HG03378 (cell line): ENCODE data around the gene GSG1L.

Experiments used
- ATAC-seq: cut with Tn5 transposase; IDR thresholded peaks from one replicate; pipeline ENCODE4 v1.9.1; 2021; ENCODE audit warnings: mild to moderate bottlenecking, moderate library complexity; ENCODE audit not compliant: unreplicated experiment

Gene GSG1L

DNA sequence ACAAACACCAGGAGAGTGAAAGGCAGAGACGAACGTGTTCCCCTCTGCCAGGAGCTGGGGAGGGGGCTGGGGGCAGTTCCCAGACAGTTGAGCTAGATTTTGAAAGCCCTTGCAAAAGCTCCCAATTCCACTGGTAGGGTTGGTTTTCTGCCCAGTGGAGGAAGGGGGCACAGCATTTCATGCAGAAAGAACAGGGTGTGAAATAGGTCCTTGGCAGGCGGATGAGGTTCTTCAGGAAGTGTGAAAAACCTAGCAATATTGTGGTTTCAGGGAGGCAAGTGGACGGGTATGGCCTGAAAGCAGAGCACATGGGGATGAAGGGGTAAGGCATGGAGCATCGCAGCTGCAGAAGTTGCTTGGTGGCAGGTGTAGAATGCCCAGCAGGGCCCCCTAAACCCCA is 265.3 kb downstream of the GSG1L start:
- no peak for ATAC-seq

DNA sequence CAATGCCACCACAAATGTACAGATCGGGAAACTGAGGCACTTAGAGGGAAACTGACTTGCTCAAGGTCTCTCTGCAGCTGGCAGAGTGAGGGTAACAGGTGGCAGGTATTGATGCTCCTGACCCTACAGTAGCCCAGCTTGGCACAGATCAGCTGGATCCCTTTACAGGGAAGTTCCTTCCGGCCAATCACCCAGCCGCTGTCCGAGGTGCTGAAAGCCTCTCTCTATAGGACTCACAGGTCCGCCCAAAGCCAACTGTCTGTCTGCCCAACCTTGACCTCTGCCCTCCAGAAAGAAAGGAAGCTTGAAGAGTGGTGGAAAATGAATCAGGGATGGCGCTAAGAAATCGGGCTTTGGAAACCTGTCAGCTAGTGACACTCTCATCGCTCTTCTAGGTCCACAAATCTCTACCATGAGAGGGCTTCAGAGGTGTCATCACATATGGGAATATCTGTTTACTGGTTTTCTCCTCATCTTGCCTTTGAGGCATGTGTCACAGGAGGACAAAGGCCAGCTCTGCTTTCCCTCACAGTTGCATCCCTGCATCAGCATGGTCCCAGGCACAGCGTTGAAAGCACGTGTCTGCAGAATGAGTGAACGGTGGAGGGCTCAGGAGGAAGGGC is 267.4 kb downstream of the GSG1L start:
- no peak for ATAC-seq

DNA sequence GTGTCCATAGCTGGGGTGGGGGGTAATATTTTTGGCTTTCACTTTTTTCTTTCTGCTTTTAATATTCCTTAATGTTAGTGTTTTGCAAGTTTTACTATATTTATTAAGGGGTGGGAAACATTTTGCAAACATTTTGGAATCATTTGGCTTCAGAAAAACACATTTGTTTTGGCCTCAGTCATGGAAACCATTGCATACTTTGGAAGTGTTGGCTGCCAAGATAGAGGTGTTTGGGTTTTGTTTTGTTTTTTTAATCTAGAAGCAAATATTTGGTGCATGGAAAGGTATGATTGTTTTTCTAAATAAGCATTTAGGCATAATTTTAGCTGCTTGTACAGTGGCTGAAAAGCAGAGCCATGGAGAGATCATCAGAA is 270.3 kb downstream of the GSG1L start:
- no peak for ATAC-seq

DNA sequence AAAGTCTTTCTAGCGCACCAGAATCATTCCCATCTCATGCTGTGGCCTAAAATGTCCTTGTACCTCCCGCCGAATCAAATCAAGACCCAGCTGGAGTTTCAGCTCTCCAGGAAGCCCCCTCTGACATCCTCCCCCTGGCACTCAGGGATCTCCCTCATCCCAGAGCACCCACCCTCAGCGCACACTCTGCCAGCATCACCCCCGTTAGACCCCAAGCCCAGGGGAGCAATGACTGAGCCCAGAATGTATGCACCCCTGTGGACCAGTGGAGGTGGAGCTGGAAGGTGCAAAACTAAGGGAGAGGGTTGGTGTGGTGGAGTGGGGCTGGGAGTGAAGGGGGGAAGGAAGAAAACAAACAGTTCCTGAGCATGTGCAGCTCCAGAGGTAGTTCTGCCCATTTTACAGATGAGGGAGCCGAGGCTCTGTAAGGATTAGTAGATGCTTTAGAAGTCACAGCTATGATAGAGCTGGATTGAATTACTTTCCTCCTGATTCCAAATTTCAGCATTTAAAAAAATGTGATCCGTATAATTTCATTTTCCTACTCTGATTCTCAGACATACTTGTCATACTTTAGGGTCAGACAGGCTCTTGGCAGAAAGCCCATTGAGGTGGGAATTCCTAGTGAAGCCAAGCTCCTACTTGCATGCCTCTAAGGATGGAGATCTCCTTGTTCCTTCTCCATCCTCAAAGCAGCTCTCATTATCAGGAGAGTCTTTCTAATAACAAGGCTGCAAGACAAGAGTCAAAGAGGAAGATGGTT is 270.8 kb downstream of the GSG1L start:
- no peak for ATAC-seq

- ATAC-seq, result no peak
Observed at GRCh38 chr16:27791404-27791719, 272.2 kb downstream of the GSG1L start.

DNA sequence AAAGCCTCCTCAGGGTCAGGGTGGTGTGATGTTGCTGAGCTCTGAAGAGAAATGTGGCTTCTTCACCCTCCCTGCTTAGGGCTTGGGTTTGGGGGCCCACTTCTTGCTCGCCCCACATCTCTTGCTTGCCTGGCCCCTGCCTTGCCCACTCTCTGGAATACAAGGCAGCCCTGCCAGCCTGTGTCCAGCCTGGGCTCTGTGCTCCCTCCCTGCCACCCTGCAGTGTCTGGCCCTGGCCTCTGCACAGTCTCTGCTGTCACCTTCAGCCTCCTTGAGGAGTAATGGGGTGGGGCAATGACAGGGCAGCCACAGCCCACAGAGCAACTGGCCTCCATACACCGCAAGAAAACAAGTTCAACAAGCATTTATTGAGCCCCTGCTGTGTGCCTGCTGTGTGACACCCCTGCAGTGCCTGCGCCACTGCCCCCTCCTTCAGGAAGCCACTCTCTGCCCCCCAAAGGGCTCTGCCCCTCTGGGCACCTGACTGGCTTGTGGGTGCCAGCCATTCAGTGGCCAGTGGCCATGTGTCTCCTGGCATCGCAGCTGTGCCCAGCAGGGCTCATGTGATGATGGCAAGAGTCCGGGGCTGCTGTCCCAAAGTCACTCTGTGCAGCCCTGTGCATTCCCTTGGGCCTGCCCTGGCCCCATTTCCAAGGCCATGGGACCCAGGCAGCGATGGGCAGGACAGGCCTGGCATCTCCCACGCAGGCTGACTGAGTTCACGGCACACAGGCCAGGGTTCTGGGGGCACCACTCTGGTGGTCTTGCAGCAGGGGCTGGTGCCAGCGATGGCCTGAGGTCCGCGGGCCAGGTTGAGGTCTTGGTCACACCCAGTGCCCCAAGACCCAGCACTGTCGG is 272.7 kb downstream of the GSG1L start:
- ATAC-seq, result no peak

DNA sequence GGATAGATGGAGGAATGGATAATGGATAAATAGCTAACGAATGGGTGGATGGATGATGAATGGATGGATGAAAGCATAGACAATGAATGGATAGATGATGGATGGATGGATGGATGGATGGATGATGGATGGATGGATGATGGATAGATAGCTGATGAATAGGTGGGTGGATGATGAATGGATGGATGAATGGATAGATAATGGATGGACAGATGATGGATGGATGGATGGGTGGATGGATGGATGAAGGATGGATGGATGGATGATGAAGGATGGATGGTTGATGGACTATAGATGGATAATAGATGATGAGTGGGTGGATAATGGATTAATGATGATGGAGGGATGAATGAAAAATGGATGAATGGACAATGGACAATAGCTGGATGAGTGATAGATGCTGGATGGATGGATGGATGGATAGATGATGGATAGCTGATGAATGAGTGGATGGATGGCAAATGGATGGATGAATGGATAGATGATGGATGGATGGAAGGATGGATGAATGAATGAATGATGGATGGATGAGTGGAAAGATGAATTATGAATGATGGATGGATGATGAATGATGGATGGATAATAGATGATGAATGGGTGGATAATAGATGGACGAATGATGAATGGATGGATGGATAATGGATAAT is 273.8 kb downstream of the GSG1L start:
- no peak for ATAC-seq

DNA sequence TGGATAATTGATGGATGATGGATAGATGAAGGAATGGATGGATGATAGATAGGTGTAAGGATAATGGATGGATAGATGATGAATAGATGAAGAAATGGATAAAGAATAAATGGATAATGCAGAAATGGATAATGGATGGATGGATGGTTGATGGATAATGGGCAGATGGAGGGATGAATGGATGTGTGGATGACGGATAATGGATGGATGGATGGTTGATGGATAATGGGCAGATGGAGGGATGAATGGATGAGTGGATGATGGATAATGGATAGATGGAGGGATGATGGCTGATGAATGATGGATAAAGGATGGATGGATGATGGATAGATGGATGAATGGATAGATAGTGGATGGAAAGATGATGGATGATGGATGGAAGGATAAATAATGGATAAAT is 274.4 kb downstream of the GSG1L start:
- no peak for ATAC-seq

DNA sequence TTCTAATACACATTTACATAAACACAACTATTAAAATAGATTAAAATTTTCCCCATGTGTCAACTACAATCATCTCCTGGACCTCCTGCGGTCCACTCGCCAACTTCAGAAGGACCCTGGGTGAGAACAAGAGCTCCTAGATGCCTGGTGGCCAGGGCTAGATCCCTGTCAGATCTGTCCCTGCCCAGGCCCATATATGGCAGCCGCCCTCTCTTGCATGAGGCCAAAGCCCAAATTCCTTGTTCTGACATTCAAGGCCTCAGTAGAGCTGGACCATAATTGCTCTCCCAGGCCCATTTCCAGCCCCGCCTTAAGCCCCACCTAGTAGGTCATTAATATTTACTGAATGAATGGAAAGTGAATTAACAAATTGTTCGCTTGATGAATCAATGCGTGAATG is 275.8 kb downstream of the GSG1L start:
- ATAC-seq, result no peak

DNA sequence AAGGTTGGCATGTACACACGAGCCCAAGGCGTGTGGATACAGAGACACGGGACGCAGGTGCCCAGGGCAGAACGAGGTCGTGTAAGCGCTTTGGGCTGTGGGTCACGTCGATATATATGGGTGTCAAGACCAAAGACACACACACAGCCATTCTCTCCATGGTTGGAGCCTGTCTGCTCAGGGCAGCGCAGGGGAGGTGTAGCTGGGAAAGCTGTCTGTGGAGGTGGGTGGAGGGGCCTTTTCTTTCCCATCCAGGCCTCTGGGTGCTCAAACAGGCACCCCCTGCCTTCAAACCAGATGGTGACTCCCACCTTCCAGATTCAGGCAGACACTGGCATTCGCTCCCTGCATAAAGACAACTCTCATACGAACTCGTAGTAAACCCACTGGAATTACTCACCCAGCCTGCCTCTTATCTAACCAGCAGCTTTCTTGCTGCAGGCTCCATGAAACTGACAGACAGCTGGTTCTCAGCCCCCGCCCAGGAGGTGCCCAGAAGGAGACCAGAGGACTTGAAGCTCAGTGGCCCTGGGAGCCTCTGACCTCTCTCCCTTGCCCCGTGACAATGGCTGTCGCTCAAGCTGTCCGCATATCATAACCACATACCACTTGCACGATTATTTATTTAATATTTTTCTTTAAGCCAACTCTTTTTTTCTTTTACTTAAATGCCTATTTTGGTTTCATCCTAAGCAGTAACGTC is 276.4 kb downstream of the GSG1L start:
- ATAC-seq, result no peak

- ATAC-seq, result no peak
Observed at GRCh38 chr16:27786221-27786922, 277.1 kb downstream of the GSG1L start.

GRCh38 chr16:27785307-27785678 is 278.2 kb downstream of the GSG1L start:
- ATAC-seq, result no peak

DNA sequence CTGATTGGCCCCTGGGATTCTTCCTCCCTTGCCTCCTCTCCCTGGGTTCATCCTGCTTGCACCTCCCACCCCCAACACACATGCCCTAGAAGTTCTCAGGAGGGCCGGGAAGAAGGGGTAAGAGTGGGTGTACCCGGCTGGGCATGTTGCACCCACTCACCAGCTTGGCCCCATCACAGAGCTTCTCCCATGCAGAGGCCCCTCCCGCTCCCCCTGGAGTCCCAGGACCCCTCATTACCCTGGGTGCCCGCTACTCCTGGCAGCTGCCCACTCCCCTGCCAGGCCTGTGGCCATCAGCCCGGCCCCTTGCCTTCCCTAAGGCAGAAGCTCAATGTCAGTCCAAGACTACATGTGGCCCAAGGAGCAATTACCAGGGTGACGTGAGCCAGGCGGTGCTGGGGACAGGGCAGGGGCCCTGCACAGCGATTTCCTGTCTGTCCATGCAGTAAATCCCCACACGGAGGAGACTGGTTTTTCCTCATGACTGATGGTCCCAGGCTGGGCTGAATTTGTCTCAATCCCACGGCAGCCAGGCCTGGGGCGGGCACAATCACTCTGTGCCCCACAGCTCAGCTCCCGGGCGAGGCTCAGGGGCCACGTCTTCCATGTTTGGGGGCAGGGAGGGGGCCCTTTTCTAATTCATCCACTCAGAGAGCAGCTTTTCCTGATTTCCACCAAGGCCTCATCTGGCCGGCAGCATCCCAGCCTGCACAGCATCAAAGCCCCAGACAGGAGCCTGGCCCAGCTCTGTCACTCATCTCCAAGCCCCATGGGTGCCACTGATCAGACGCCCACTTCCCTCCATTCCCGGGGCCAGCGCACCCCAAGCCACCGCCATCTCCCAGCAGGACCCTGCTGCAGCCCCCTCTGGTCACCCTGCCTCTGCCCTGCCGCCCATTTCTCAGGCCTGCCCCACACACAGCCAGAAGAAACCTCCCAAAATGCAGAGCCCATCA is 278.9 kb downstream of the GSG1L start:
- no peak for ATAC-seq

DNA sequence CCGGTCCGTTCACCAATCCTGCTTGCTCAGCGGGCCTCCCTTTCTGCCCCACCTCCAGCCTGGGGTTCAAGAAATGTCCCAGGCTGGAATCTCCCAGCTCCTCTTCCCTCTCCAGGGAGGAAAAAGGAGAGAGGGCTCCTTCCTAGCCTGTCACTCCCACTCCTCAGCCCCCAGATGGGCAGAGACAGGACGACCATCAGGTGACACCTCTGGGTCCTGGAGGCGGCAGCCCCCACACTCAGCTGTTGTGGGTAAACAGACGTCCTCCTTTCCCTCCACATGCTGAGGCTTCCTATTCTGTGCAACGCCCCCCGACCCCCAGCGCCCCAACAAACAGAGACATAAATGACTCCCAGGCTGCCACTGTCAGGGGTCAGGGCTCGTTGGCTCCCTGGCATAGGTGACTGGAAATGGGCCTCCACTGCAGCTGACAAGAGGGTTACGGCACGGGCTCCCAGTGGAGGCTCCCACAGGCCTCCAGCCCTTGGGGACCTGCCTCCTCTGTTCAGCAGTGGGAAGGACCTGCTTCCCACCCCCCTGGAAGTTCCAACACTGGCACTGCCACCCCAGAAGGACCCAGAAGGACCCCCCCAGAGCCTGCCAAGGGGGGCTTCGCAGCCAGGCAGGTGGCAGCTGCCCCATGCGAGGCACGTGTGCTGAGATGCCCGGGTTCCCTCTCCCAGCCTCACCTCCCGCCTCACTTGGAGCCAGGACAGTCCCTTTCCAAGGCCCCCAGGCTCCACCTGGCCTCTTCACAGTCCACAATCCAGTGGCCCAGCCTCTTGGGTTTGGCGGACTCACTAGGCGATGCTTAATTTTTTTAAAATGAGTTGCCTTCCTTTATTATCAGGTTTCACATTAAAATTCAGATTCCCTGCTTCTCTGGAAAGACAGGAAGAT is 281.3 kb downstream of the GSG1L start:
- ATAC-seq, result no peak

- ATAC-seq, result no peak
Observed at GRCh38 chr16:27781195-27781524, 282.4 kb downstream of the GSG1L start.

DNA sequence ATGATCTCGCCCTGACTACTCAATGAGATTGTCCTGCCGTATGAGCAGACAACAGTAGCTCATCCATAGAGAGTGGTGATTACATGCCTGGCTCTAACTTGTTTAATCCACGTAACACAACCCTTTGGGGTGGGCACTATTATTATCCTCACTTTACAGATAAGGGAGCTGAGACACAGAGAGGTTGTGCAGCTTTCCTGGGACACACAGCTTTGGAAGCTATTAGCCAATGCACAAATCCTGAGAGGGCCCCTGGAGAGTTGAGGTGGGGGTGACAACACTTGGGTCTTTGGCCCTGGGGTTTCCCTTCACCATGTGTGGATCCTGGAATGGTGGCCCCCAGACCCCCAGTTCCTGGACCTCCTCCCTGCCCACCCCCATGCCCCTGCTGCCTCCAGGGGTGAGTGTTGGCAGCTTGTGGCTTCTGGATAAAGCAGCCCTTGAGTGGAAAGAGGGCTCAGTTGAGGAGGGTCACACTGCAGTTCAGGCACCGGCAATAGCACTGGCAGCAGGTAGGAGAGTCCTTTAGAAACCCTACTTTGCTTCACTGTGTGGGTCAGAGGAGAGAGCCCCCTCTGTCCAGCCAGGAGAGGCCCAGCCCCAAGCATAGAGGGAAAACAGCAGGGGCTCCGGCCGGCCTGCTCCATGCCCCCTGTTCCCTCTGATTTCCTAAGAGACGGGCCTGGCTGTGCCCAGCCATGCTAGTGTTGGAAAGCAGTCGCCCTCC is 282.9 kb downstream of the GSG1L start:
- ATAC-seq, result no peak

GRCh38 chr16:27779641-27780164 is 283.8 kb downstream of the GSG1L start:
- no peak for ATAC-seq
